NCI-H2107 (cell line): ENCODE data around the gene AHSG.

Experiments used
- DNase-seq: peaks from one replicate; lab custom pipeline; 2025; lab: John Stamatoyannopoulos, UW

The AHSG gene

DNA sequence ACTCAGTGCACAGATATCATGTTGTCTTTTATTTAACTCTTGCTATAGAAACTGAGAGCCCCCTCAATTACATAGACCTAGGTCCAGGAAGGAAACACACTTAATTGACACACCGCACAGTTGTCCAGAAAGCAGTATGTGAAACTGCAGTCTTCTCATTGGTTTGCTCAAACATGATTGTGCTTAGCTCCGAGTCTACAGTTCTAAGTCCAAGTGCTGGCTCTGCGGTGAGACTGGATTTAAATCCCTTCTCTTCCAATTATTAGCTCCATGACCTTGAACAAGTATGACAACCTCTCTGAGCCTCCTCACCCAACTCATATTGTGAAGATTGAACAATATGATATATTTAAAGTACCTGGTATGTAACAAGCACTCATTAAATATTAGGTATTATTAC lies 19.0 kb upstream of the AHSG start:
- DNase-seq, result no peak

DNA sequence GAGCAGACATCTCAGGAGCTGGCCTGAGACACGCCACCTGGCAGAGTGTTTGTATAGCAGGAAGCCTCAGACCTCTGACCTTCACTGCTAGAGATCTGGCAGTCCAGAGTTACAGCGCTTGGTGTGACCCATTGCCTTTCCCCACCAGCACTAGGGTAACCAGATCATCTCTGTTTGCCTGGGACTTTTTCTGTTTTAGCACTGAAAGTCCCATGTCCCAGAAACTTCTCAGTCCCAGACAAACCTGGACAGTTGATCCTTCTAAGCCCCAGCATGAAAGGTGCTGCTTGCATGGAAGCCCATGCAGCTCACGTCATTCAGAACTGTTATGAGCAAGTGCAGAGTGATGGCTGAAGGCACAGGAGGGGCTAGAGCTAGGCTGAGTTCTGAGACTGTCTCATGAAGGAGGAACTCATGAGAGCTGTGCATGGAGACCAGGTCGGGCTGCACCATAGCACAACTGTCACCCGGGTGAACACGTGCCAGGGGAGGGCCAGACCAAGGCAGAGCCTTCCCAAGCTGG lies 18.2 kb upstream of the AHSG start:
- DNase-seq, result no peak

- peak; percentile 41 for DNase-seq
Observed at GRCh38 chr3:186596568-186597287, 16.1 kb upstream of the AHSG start.

GRCh38 chr3:186598108-186598784 lies 14.6 kb upstream of the AHSG start:
- no peak for DNase-seq

GRCh38 chr3:186598794-186599141 lies 14.1 kb upstream of the AHSG start:
- no peak for DNase-seq

DNA sequence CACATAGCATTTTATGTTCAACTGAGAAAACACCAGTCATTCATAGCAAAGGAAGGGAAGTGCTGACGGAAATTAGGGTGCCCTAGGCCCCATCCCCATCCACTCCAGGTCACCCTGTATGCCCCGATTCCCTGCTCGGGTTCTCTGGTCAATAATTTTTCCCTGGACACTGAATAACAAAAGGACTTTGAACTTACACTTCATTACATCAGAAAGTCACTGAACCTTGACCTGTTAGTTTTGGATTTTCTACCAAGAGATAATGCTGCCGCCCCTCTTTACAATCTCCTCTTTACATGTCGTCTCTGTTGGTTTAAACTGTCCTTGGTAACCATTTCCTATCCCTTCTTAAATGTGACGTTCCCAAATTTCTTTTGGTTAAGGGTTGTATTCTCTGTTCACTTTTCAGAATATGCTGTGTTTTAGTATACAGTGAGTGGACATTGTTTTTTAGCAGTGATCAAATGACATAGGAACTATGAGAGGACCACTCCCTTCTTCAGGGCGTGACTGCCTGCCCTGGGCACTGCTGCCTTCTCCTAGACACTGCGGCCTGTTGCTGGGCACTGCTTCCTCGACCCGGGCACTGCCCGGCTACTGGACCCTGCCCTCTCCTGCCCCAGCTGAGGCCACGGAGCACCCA lies 13.6 kb upstream of the AHSG start:
- DNase-seq, result no peak

DNA sequence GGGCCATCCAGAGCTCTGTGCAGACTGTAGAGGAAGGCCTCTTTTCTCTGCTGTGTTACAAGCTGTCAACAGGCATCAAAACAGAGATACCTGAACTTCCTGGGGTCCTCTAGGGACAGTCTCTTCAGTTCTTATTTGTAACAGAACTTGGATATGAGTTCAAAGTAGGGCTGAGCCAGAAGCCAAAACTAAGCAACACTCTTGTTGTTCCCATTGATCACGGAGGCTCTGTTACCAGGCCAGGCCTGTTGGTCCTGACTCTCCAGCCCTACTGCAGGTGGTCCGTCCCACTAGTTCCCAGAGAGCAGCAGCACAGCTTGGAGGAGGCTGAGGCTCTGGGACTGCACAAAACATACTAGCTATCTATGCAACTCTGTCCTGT lies 13.1 kb upstream of the AHSG start:
- DNase-seq, result no peak

DNA sequence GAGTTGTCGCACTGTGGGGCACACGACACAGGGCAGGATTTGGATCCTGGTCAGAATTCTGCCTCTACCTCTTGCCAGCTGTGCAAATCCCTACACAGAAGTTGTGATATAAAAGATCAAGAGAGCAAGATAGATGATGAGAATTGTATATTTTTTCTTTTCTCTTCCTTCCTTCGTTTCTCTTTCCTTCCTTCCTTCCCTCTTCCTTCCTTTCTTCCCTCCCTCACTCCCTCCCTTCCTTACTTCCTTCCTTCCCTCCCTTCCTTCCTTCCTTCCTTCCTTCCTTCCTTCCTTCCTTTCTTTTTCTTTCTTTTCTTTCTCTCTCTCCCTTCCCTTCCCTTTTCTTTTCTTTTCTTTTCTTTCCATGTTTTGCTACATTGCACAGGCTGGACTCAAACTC lies 12.0 kb upstream of the AHSG start:
- no peak for DNase-seq

- no peak for DNase-seq
Observed at GRCh38 chr3:186603159-186603558, 9.7 kb upstream of the AHSG start.

GRCh38 chr3:186605078-186605477 lies 7.8 kb upstream of the AHSG start:
- DNase-seq, result no peak

- no peak for DNase-seq
Observed at GRCh38 chr3:186605561-186606545, 7.0 kb upstream of the AHSG start.

DNA sequence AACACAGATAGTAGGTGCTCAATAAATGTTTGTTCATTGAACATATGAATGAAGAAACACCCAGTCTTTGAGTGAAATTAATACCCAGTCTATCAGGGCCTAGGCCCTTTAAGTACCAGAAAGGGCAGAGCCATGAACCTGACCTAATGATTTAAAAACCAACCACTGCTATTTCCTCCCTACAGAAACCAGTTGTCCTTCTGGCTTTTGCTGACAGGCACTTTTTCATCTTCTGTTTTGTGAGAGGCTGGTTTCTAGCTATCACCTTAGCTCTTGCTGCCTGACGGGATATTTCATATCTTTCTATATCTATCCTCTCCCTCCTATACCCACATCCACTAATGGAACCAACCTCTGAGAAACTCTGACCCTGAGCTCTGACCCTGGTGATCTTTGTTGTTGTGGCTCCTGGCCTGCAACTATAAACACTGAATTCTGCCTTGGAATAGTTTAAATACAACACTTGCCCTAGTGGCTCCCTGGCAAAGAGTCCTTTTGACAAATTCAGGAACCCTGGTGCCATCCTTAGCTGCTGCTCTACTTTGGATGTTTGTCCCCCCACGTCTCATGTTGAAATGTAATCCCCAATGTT lies 4.1 kb upstream of the AHSG start:
- DNase-seq, result no peak

GRCh38 chr3:186609247-186609868 lies 3.5 kb upstream of the AHSG start:
- no peak for DNase-seq

DNA sequence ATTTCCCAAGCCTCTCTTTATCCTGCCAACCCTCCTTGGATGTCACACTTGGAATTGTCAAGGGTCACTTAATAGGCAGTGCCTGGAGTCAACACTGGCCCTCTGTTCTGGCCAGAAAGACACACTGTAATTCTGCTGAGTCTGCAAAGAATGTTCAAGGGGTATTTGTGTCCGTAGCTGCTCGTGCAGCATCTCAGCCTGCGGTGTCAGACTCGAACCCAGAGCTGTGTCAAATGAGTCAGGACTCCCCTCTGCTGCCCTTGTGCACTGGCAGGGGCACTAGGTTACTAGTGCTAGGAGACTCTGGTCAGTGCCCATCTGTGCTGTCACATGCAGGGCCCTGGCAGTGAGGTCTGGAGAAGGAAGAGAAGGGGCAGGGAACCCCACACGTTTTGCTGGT lies 795 bp upstream of the AHSG start:
- DNase-seq, result no peak

- DNase-seq, result no peak
Observed at GRCh38 chr3:186613637-186614265, 891 bp downstream of the AHSG start.

GRCh38 chr3:186614266-186614596 lies 1.4 kb downstream of the AHSG start:
- no peak for DNase-seq

- peak; percentile 87 for DNase-seq
Observed at GRCh38 chr3:186614597-186615483, 2.0 kb downstream of the AHSG start.

- no peak for DNase-seq
Observed at GRCh38 chr3:186616299-186616617, 3.4 kb downstream of the AHSG start.

GRCh38 chr3:186617036-186617946 lies 4.4 kb downstream of the AHSG start:
- DNase-seq, result peak; percentile 93
